GM12878 (cell line): ENCODE measurements around the gene TEKT2.

Experiments used
- ATF3 ChIP-seq: IDR thresholded peaks from 2 replicates; pipeline ENCODE4 v1.6.1; 2011; ENCODE audit warnings: low read depth, mild to moderate bottlenecking, low read length, moderate library complexity, borderline replicate concordance; ENCODE audit errors: extremely low read depth
- CEBPB ChIP-seq, 2 experiments: fragments of 150-350 bp in 1 of 2; IDR thresholded peaks; 2 replicates each; pipeline ENCODE4 v1.6.1; 2012 to 2014; ENCODE audit warnings: low read depth in 2 of 2, low read length in 2 of 2, borderline replicate concordance in 1 of 2, inconsistent platforms in 1 of 2
- CREB1 ChIP-seq: IDR thresholded peaks from 2 replicates; pipeline ENCODE4 v1.6.1; 2012; ENCODE audit warnings: low read depth, mild to moderate bottlenecking, inconsistent platforms
- CTCF ChIP-seq, 3 experiments: IDR thresholded peaks in 2 of 3; conservative IDR thresholded peaks in 1 of 3; 2 replicates each; pipeline ENCODE4 v1.5.1; 2011; ENCODE audit warnings: low read depth in 3 of 3, low read length in 3 of 3, mild to moderate bottlenecking in 3 of 3, control low read depth in 2 of 3, moderate library complexity in 2 of 3, inconsistent platforms in 1 of 3, mixed read lengths in 1 of 3; ENCODE audit not compliant: control insufficient read depth in 2 of 3, insufficient read depth in 1 of 3; ENCODE audit errors: extremely low read depth in 1 of 3
- EGR1 ChIP-seq, 2 experiments: IDR thresholded peaks; 1 replicate in 1 of 2; 2 replicates in 1 of 2; pipeline ENCODE4 v1.6.1; 2011 to 2012; ENCODE audit warnings: low read depth in 2 of 2, low read length in 2 of 2, borderline replicate concordance in 1 of 2, mild to moderate bottlenecking in 1 of 2, moderate library complexity in 1 of 2
- JUNB ChIP-seq: IDR thresholded peaks from 2 replicates; pipeline ENCODE4 v1.6.1; 2016; ENCODE audit warnings: antibody characterized with exemption, mild to moderate bottlenecking
- KLF5 ChIP-seq: fragments of 450-650 bp; IDR thresholded peaks from 2 replicates; pipeline ENCODE4 v1.6.1; 2014; ENCODE audit warnings: mild to moderate bottlenecking; ENCODE audit not compliant: partially characterized antibody
- PKNOX1 ChIP-seq: fragments of 450-650 bp; IDR thresholded peaks from 2 replicates; pipeline ENCODE4 v1.6.1; 2016; ENCODE audit warnings: mild to moderate bottlenecking
- POLR2A ChIP-seq: IDR thresholded peaks from 2 replicates; pipeline ENCODE4 v1.6.1; 2011; ENCODE audit warnings: low read depth, mild to moderate bottlenecking, low read length
- RAD21 ChIP-seq: IDR thresholded peaks from 2 replicates; pipeline ENCODE4 v1.6.1; 2011; ENCODE audit warnings: mild to moderate bottlenecking, low read depth, low read length, moderate library complexity; ENCODE audit not compliant: insufficient read depth
- RUNX3 ChIP-seq: IDR thresholded peaks from 2 replicates; pipeline ENCODE4 v1.6.1; 2012; ENCODE audit warnings: low read length, inconsistent platforms
- SIN3A ChIP-seq: IDR thresholded peaks from 2 replicates; pipeline ENCODE4 v1.6.1; 2012; ENCODE audit warnings: low read depth, low read length, improper control_type of control experiment
- TCF3 ChIP-seq: IDR thresholded peaks from 2 replicates; pipeline ENCODE4 v1.6.1; 2012; ENCODE audit warnings: low read depth, mild to moderate bottlenecking, low read length, borderline replicate concordance; ENCODE audit not compliant: insufficient read depth
- YY1 ChIP-seq: IDR thresholded peaks from 2 replicates; pipeline ENCODE4 v1.6.1; 2011; ENCODE audit warnings: low read depth, mild to moderate bottlenecking, low read length

GRCh38 chr1:36091141-36091540 lies 7.2 kb downstream of the TEKT2 start:
- TF ChIP-seq POLR2A (no peak), CTCF (IDR thresholded peaks at IDR 0.05 in 2 of 3, conservative IDR thresholded peaks at IDR 0.05 in 1 of 3; ENCODE audit: control insufficient read depth in 2 of 3, extremely low read depth in 1 of 3, insufficient read depth in 1 of 3, low read depth in 3 of 3, low read length in 3 of 3) (no peak), YY1 (no peak), RAD21 (no peak), PKNOX1 (no peak), TCF3 (no peak), CREB1 (no peak), RUNX3 (no peak), KLF5 (no peak), ATF3 (no peak), SIN3A (no peak), JUNB (no peak), CEBPB (IDR thresholded peaks at IDR 0.05; ENCODE audit: borderline replicate concordance in 1 of 2, low read depth in 2 of 2, low read length in 2 of 2) (no peak), EGR1 (IDR thresholded peaks at IDR 0.05; ENCODE audit: borderline replicate concordance in 1 of 2, low read depth in 2 of 2, low read length in 2 of 2) (no peak)
